IPS-NIHi7 (cell line): ENCODE results near the gene OSBPL9.

Experiments
- DNase-seq: peaks from one replicate; pipeline ENCODE4 v3.0.0; 2012; ENCODE audit warnings: mixed read lengths; ENCODE audit errors: extremely low spot score

OSBPL9 gene

DNA sequence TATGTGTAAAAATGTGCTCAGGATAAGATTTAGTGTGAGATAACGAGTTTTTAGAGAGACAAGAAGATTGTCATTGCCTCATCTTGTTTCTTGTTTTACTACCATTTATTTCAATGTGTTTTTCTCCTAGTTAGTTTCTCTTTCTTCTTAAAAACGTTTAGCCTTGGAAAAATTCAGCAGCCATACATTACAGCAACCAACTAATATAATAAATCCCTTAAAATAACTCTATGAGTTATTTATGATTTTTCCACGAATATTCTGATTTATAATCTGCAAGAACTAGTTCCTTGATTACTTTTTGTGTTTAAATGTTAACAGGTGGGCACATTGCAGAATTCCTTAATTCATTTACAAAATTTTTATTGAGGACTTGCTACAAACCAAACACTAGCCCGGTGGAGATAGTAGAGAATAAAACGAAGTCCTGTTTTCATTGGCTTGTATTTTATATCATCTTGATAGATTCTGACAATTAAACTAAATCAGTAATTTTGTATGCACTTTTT lies 118.9 kb downstream of the OSBPL9 start:
- no peak for DNase-seq

DNA sequence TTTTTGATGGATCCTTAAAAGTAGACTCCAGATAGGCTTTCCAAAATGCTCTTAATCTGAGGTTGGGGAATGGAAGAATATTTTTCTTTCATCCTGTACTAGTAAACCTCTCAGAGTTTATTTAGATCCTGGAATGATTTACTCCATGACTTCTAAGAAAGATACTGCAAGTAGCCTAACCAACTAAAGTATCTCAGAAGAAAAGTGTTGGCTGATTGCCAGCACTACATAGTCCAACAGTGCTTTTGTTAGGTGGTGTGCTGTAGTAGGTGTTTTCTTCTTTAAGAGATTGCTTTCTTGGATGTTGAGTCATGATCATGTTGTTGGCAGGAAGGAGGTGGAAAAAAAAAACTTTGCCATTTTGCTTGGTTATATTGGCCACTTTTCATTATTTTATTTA lies 119.8 kb downstream of the OSBPL9 start:
- no peak for DNase-seq

DNA sequence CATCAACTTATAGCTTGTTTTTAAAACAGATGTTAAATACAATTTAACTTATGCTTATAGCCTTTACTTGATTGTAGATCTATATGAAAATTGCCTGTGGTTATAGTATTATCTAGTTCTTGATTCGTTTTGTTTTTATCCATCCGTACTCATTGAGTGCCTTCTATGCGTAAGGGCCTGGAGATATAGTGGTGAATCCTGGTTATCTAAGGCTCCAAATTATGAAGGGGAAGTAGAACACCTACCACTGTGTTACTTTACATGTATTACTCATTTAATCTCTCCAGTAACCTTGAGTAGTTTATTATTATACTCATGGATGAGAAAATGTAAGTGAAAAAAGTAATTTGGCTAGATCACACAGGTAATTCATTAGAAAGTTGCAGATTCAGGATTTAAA lies 121.8 kb downstream of the OSBPL9 start:
- DNase-seq: no peak

DNA sequence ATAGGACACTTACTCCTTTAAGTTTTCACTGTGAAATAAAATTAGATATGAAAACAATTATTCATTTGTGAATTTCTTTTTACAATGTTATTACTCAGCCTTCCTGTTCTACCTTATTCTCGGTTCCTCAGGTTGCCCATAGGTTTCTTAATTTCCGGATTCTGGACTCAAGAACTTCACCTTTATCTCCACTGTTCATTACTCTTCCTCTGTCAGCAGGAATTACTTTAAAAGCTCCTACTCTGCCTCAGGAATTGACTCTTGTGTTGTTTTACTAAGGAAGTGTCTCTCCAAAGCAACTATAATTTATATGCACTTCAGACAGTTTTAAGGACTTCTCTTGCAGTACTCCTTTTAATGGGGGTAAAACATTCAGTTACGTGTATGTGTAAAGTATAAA lies 123.8 kb downstream of the OSBPL9 start:
- DNase-seq: no peak

DNA sequence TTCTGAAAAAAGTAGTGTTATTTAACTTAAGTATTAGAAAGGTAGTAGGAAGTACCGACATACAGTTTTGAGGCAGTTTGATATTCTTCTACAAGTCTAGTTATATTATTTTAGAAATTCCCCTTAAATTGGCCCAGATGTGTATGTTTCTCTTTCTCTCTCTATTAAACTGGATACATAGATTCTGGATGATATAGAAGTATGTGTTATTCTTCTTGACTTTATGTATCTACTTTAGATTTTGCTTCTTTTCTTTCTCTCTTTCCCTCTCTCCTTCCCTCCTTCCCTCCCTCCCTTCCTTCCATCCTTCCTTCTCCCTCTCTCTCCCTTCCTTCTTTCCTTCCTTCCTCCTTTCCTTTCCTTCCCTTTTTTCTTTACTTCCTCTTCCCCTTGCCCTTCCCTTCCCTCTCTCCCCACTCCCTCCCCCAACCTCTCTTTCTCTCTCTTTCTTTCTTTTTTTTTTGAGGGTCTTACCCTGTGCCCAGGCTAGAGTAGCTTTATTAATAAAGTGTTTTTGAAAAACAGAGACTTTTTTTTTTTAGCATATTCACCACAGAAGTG lies 124.3 kb downstream of the OSBPL9 start:
- no peak for DNase-seq

DNA sequence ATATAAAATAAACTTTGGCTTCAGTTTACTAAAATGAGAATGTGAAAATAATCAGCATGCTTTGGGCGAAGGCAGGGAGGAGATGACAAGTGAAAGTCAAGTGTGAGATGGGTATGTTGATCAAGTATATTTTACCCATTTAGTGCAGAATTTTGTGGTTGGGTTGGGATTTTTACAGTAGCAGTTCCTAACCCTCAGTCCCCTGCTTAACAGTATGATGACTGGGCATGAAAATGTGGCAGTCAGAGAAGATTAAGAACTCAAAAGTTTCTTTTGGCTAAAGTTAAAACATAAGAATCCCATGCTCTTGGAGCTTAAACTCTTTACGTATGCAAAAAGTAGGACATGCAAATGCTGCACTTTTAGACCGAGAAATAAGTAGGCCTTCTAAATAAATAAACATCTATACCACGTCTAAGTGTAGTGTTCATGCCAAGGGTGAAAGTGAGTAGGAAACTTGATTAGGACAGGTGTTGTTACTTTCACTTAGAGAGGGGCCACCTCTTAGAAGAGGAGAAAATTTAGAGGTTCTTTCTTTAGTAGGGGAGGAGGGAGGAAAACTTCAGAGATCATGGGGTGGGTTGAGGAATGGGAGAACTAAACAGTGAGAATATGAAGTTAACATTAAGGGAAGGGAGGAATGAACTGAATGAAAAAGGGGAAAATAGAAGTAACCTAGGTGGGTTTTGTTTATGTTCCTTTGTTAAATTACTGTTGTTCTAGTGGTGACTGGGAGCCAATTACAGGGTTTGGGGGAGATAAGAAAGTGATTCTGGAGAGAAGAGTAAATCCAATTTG lies 127.8 kb downstream of the OSBPL9 start:
- DNase-seq: no peak

DNA sequence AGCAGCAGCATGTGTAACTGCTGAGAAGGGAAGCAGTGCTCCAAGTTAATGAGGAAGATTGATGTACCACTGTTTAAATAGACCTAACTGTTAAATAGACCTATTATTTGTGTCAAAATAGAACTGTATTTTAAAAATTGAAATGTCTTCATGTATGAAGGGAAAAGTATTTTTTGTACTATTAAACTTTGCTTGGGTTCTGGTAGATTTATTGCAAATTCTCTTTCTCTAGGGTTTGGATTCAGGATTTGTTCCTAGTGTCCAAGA lies 128.3 kb downstream of the OSBPL9 start:
- no peak for DNase-seq

DNA sequence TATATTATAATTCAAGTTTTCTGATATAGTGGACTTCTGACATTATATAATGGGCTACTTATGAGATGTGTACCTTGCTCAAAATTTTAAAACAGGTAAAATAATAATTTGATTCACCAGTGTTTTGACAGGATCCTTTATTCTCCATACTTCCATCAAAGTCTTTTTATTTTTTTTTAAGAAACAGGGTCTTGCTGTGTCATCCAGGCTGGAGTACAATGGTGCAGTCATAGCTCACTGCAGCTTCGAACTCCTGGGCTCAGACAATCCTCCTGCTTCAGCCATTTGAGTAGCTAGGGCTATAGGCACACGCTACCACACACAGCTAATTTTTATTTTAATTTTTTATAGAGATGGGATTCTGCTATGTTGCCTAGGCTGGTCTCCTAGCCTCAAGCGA lies 132.3 kb downstream of the OSBPL9 start:
- DNase-seq: no peak

DNA sequence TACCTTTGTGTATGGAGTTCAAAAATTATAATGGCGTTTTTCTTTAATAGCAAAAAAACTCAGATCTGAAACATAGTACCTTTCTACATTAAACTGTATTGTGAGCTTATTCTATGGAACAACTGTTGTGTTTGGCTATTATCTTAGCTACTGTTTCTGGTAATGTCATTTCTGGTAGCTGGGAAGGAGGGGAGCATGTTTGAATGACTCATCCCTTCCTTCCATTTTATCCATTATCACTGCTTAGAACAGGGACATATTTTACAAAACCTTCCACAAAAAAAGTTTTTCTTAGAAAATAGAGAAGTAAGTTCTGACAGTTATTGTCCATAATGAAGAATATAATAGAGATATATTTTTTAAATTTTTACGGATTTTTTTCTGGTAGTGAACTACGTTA lies 133.3 kb downstream of the OSBPL9 start:
- DNase-seq: no peak

DNA sequence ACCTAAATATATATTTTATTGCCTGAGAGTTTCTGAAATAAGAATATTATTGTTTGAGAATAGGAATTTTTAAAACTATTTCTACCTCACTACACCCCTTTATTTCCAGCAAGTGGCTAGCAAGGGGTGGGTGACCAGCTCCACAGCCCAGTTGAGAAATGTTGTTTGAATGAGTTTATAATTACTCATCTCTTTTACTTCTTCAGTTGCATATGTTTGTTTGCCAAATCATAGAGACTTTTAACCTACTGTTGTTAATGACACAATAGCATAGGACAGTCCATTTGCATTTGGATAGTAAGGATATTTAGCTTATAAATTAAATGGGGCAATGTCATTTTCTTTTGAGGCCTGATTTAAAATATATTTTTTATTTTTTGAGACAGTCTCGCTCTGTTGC lies 133.8 kb downstream of the OSBPL9 start:
- no peak for DNase-seq

DNA sequence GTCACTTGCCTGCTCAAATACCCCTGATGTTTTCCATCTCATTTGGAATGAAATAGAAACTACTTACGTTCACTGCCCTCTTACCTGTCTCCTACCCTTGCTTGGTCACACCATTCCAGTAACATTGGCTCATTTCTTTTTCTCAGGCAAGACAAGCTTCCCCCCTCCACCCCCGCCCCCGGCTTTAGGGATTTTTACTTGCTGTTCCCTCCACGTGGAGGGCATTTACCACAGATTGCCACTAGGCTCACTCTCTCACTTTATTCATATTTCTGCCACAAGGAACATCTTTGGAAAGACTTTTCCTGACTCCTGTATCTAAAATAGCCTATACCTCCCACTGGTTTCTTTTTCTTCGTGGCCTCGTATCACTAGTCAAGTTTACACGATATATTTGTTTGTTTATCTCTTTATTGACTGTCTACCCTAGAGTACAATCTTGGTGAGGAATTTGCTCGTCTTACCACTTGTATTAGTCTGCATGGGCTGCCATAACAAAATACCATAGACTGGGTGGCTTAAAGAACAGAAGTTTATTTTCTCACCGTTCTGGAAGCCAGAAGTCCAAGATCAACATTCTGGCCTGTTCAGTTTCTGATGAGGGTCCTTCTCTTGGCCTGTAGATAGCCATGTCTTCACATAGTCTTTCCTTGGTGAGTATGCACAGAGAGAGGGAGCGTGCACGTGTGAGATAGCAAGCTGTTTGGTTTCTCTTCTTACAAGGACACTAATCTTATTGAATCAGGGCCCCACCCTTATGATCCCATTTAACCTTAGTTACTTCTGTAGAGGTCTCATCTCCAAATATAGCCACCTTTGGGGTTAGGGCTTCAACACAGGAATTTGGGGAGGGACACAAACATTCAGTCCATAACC lies 135.4 kb downstream of the OSBPL9 start:
- peak; percentile 20 for DNase-seq

DNA sequence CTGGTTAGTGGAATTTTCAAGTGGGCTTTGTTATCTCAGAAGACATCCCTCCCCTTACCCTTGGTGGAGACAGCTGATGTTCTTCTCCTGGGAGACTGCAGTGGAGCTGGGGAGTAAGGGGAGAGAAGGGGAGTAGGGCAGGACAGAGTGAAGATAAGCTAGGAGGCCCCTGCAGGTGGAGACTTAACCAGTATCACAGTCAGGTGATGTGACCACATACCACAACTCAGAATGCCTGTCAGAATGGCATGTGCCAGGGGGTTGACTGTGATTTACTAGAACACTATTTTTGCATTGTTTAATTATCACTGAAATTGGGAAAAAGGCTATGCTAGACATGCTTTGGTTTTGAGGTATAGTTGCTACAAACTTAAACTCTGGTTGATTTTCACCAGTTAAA lies 137.1 kb downstream of the OSBPL9 start:
- DNase-seq: no peak

DNA sequence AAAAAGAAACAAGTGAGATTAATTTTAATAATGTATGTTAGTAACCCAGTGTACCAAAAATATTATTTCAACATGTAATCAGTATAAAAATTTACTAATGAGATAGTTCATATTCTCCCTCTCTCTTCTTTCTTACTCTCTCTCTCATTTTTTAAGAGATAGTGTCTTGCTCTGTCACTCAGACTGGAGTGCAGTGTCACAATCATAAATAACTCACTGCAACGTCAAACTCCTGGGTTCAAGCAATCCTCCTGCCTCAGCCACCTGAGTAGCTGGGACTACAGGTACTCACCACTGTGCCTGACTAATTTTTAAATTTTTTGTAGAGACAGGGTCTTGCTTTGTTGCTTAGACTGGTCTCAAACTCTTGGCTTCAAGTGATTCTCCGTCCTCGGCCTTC lies 137.8 kb downstream of the OSBPL9 start:
- no peak for DNase-seq

DNA sequence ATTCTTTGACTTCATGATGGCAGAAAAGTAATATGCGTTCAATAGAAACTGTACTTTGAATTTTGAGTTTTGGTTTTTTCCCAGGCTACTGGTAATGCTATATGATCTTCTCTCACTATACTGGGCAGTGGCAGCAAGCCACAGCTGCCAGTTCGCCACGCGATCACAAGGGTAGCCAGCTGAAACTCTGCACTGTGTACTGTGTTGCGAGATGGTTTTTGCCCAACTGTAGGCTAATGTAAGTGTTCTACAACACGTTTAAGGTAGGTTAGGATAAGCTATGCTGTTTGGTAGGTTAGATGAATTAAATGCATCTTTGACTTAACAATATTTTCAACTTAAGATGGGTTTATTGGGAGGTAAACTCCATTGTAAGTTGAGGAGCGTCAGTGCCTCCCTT lies 138.5 kb downstream of the OSBPL9 start:
- no peak for DNase-seq

DNA sequence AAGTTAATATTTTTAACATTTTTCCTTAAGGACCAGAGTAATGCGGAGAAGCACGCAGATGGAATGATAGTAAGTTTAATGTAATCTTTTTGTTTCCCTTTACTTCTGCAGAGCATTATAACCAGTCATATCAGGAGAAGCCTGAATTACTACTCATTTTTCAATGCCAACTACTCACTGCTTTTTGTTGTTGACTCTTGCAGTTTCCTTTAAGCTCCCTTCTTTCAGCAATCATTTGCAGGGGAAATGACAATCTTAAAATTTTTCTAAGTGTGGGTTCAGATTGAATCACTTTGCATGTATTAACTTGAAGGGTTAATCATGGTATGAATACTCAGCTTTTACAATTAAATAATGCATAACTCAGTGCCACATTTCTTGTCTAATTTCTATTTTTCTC lies 139.4 kb downstream of the OSBPL9 start:
- no peak for DNase-seq

DNA sequence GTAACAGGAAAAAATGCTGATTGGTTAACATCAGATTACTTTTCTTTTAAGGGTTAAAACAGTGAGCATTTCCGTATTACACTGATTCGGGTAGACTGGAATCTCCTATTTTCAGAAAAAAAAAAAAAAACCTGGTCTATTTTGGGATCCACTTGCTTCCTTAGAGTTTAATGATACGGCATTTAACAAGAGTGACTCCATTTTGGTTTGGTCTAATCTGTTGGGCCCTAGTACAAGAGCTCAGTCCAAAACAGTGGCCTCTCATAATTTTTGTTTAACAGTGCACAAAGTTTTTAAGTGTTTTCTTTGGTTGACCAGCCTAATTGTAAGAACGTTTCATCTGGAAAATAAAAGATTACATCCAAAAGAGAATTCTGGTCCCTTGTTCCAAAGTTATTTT lies 141.4 kb downstream of the OSBPL9 start:
- DNase-seq: no peak

DNA sequence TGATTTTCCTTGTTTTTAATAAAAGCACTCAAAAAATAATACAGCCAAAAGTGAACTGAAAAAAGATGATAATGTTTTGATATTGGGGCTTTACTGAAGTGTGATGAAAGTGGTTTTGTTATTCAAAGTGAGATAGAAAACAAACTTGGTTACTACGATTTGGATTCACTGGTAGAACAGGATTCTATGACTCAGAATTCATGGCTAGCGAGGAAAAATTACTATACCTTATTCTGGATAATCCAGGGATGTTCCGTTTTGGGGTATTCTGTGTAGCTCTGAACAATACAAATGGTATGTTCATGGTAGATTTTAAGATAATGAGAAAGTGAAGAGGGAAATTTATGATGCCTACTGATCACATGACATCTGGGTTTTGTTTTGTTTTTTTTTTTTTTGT lies 144.0 kb downstream of the OSBPL9 start:
- DNase-seq: no peak

DNA sequence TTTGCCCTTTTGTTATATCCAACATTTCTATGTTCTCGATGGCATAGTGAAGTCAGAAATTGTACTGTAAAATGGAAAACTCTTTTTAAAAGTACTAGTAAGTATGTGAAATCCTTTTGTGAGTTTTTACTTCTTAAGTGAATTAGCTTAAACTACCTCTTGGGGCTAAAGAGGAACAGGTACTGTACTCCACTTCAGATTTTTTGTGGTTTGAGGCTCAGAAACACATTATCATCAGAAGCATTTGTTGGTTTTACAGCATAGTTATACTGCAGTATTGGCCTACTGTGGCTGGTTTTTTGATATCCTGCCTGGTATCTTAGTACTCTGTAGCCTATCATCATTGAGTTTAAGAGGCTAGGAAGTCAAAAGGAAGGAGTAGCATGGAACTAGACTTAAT lies 144.5 kb downstream of the OSBPL9 start:
- DNase-seq: no peak

DNA sequence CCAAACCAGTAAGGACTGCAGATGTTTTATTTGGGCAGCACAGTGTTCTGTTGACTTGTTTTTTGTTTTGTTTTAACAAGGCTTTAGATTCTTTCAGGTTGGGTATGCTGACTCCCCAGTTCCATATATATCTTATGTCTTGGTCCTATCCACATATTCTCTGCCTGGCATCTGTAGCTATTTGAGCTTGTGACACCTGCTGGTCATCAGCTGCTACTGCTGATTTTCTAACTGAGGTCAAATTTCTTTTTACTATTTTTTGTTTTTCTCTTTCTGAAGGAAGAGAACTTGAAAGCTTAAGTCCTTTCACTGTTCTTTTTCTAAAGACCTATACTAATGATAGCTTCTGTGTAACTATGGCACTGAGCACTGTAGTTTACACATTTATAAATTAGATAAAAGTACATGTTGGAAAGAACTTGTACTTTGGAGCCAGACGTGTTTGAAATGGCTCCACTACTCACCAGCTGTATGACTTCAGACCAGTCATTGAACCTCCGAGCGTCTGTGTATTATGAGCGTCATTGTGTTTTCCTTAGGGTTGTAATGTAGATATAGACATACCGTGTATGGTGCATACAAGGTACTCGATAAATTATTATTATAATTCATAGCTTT lies 152.2 kb downstream of the OSBPL9 start:
- DNase-seq: peak; percentile 67

DNA sequence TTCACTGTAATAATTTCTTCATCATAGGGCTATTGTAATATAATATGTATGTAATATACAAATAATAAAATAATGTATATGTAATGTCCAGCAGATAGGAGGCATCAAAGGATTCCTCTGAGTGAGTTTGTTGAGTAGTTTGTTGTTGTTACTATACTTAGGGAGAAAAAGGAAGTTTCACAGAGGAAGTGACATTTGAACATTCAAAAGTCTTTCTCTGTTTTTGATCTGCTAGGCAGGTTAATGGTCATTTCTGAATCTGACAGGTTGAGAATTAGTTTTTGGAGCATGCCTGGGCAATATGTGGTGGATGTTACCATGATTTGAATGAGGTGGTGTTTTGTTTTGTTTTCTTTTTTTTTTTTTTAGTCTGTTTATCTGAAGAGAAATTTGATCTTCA lies 159.5 kb downstream of the OSBPL9 start:
- no peak for DNase-seq

DNA sequence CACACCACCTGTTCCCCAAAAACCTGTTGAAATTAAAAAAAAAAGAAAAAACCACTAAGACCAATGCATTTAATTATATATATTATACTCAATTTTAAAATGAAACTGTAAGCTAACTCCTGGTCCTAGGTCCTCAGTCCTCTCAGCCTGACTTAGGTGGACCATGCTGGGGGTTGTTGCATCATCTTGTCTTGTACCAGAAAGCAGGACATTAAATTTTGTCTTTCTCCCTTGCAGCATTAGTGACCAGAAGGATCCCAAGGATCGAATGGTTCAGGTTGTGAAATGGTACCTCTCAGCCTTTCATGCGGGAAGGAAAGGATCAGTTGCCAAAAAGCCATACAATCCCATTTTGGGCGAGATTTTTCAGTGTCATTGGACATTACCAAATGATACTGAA lies 164.0 kb downstream of the OSBPL9 start:
- DNase-seq: no peak

DNA sequence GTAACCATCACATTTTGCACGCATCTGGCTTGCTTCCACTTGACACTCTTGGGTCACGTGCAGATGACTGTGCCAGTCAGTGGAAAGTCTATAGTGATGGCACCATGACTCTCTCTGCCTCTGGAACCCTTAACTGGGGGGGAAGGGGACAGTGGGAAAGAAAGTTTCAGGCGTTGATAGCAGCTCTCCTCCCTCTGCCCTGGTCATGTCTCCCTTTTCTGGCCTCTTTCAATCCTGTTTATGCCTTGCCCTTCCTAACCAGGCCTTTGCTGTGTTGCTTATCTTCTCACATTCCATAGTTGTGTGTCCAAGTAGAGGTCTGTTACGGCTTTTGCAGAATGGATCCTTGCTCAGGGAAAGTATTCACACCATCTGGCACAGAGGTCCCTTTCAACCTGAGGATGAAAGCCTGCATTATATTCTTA lies 168.1 kb downstream of the OSBPL9 start:
- DNase-seq: peak; percentile 13
